GM18867 (cell line): Measurements from ENCODE around the gene ZKSCAN4.

Experiments
- ATAC-seq: cut with Tn5 transposase; IDR thresholded peaks from one replicate; pipeline ENCODE4 v1.9.1; 2021; ENCODE audit warnings: mild to moderate bottlenecking, moderate library complexity; ENCODE audit not compliant: unreplicated experiment

ZKSCAN4 gene

GRCh38 chr6:28209753-28210535 is 42.1 kb downstream of the ZKSCAN4 start:
- no peak for ATAC-seq

- ATAC-seq: no peak
Observed at GRCh38 chr6:28208111-28208659, 43.9 kb downstream of the ZKSCAN4 start.

- ATAC-seq: no peak
Observed at GRCh38 chr6:28207510-28208110, 44.5 kb downstream of the ZKSCAN4 start.

- ATAC-seq: no peak
Observed at GRCh38 chr6:28206928-28207509, 45.0 kb downstream of the ZKSCAN4 start.

- ATAC-seq: no peak
Observed at GRCh38 chr6:28206527-28206926, 45.5 kb downstream of the ZKSCAN4 start.

GRCh38 chr6:28205879-28206278 is 46.2 kb downstream of the ZKSCAN4 start:
- ATAC-seq: no peak

- no peak for ATAC-seq
Observed at GRCh38 chr6:28203201-28203600, 48.9 kb downstream of the ZKSCAN4 start.

GRCh38 chr6:28200020-28200419 is 52.0 kb downstream of the ZKSCAN4 start:
- ATAC-seq: no peak
